ENCODE results near the gene MDFI.
"Not testable (repeated sequence)": the region's sequence is repeated elsewhere in the genome, so short reads cannot be mapped to it uniquely, and the experiment has no call there.

MDFI gene

GRCh38 chr6:41602864-41603608 is 35.2 kb upstream of the MDFI start:
- peak; percentile 75 for DNase-seq

DNA sequence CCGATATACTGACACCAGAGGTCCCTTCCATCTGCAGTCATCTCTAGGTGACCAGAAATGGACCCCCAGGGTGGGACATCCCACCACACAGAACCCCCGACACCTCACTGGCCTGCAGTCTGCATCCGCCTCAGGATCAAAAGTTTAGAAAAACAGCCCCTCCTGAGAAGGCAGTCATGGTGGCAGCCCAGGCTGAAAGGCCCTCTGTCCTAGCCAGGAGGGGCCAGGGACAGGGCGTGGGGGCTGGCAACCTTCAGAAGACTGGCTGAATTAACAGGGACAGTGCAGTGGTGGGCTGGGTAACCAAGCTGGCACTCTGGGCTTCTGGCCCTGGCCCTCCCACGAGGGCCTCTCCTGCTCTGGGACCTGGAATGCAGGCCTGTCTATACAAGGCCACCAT is 34.3 kb upstream of the MDFI start:
- no peak for DNase-seq

- no peak for DNase-seq
These were observed 32.6 kb upstream of the MDFI start for GRCh38 chr6:41605649-41606048.

GRCh38 chr6:41607036-41607435 is 31.2 kb upstream of the MDFI start:
- no peak for DNase-seq

DNA sequence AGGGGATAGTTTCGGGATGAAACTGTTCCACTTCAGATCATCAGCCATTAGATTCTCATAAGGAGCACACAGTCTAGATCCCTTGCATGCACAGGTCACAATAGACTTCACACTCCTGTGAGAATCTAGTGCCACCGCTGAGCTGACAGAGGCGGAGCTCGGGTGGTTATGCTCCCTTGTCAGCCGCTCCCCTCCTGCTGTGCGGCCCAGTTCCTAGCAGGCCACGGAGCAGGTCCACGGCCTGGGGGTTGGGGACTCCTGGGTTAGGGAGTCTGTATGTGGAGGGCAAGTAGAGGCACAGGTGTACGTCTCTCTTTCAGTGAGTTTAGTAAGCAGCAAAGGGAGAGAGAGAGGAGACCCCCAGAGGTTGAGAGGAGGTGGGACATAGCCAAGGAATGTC is 30.5 kb upstream of the MDFI start:
- DNase-seq = no peak

- no peak for DNase-seq
These were observed 29.7 kb upstream of the MDFI start for GRCh38 chr6:41608443-41609151.

DNA sequence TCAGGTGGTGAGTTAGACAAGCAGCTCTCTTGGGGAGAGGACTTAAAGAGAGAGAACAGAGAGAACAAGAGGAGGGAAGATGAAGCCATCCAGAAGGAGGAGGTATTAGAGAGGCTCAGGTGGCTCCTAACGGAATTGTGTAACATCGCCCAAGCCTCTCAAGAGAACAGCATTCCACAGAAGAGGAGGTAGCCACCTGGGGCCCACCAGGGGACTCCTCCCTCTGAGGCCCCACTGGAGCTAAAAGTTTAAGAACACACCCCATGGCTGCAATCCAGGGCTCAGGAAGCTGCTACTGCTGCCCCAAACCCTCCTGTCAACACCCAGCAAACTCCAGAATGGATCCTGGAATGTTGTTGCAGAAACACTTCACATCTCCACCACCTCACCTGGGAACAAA is 23.6 kb upstream of the MDFI start:
- no peak for DNase-seq

DNA sequence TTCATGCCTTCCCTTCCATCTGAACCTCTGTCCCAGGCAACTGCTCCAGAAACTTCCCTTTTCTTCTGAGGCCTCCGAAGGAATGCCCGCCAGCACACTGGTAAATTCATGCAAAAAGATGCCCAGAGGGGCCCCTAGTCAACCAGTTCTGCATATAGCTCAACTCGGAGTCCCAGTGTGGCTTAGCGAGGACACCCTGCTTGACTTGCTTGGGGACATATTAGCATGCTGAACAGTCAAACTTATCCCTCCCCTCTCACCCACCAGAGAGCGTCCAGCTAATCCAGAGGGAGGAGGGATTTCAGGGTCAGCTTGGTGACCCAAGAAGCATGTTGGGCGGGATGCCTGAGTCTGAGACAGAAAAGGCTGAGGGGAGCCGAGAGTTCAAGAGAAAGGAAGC is 23.0 kb upstream of the MDFI start:
- DNase-seq = no peak

- no peak for DNase-seq
These were observed 19.7 kb upstream of the MDFI start for GRCh38 chr6:41618598-41618997.

- not testable (repeated sequence) for DNase-seq
These were observed 19.1 kb upstream of the MDFI start for GRCh38 chr6:41619193-41619592.

- DNase-seq = no peak
These were observed 16.9 kb upstream of the MDFI start for GRCh38 chr6:41621367-41621766.

DNA sequence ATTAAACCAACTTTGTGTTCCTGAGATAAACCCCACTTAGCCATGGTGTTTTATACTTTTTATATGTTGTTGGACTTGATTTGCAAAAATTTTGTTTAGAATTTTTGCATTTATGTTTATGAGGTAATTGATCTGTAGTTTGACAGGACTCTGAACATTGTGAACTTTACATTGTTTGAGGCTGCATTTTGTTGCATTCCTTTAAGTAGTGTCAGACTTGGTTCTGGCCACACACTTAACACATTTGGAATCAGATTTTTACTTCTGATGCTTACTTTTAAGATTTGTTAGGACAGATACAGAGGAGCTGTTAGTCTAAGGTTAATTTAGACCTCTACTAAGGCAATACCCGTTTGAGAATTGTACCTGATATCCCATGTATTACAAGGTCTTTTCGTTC is 16.5 kb upstream of the MDFI start:
- DNase-seq = no peak

DNA sequence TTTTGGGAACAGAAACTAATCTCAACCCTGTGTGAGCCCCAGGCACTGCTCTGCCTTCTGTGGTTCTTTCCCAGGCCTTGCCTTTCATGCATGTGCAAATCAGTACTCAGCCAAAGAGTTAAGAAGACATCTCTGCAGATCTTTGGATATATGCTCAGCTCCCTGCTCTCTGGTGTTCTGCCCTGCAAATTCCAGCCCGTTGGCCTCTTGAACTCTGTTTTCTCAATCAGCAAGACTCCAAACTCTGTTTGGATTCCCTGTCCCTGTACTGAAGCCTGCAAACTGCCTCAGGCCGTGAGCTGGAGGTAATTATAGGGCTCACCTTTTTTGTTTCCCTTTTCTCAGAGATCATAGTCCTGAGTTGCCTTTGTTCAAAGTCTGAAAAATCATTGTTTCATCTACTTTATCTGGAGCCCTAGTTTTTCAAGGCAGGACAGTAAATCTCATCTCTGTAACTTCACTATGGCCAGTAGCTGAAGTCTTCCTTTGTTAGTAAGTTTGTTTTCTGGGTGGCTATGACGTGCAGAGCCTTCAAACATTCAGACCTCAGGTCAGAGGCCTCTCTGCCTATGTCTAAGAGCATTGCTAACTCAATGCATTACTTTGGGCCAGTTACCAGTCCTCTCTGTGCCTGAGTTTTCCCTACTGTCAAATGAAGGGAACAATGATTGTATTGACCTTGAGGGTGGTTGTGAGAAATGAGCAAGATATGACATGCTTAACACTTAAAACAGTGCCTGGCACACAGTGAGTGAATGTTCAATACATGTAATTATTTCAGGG is 15.9 kb upstream of the MDFI start:
- no peak for DNase-seq

- DNase-seq = no peak
These were observed 14.9 kb upstream of the MDFI start for GRCh38 chr6:41623330-41623729.

DNA sequence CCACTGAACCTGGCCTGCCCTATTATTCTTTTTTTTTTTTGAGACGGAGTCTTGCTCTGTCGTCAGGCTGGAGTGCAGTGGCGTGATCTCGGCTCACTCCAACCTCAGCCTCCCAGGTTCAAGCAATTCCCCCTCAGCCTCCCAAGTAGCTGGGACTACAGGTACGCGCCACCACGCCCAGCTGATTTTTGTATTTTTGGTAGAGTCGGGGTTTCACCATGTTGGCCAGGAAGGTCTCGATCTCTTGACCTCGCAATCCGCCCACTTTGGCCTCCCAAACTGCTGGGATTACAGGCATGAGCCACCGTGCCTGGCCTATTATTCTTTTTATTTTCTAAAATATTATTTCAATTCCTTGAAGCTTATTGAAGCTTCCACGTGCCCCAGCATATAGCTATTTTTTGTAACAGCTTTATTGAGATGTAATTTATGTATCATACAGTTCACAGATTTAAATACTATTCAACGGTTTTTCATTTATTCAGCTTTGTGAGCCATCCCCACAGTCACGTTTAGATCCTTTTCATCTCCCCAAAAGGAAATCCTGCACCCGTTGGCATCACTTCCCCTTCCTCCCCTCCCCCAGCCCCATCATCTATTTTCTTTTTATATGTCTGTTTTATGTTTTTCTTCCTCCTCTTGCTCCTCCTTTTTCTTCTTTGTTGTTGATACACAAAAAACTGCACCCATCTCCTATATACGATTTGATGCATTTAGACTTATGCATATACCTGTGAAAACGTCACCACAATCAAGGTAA is 13.5 kb upstream of the MDFI start:
- DNase-seq = no peak

GRCh38 chr6:41625442-41625841 is 12.8 kb upstream of the MDFI start:
- DNase-seq = no peak

- DNase-seq = no peak
These were observed 12.2 kb upstream of the MDFI start for GRCh38 chr6:41626022-41626421.

DNA sequence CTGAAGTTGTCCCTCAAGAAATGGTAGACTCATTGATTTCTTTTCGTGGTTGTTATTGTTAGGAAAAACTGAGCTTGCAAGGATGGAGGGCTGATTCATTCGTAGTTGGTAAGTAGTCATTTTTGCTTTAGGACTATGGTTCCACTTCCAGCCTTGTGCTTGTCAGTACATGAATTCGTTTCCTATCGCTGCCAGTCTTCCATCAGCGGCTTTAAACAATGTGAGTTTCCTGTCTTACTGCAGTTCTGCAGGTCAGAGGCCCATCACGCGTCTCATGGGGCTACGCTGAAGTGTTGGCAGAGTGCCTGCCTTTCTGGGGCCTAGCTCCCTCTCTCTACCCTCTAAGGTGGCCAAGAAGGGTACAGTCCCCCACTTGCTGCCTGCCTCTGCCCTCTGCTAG is 11.4 kb upstream of the MDFI start:
- no peak for DNase-seq

DNA sequence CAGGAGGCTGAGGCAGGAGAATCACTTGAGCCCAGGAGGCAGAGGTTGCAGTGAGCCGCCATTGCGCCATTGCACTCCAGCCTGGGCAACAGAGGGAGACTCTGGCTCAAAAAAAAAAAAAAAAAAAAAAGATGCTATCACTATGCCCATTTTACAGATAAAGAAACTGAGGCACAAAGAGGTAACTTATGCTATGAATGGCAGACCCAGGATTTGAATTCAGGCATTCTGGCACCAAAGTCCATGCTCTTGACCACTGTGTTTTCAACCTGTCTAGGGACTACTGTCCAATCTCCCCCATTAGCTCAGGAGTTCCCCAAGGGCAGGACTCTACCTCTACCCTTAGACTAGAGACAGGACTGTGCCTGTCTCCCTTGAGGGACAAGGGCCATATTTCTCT is 9.1 kb upstream of the MDFI start:
- no peak for DNase-seq

- no peak for DNase-seq
These were observed 8.2 kb upstream of the MDFI start for GRCh38 chr6:41630069-41630468.

DNA sequence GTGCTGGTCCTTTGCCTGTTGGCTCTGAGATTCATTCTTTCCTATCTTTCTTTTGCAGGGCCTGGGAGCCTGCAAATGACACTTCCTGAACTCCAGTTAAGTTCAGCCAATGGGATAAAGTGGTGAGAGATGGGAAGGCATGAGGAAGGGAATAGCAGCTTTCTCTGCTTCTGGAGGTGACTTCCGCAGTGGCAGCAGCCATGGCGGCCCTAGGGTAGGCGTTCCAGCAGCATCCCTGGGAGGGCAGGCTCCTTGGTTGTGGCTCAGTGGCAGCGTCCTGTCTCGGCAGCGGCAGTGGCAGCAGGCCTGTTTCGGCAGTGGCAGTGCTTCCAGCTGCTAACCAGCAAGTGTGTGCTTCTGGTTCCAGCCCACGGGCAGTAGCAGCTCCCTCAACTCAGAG is 7.3 kb upstream of the MDFI start:
- DNase-seq = no peak

DNA sequence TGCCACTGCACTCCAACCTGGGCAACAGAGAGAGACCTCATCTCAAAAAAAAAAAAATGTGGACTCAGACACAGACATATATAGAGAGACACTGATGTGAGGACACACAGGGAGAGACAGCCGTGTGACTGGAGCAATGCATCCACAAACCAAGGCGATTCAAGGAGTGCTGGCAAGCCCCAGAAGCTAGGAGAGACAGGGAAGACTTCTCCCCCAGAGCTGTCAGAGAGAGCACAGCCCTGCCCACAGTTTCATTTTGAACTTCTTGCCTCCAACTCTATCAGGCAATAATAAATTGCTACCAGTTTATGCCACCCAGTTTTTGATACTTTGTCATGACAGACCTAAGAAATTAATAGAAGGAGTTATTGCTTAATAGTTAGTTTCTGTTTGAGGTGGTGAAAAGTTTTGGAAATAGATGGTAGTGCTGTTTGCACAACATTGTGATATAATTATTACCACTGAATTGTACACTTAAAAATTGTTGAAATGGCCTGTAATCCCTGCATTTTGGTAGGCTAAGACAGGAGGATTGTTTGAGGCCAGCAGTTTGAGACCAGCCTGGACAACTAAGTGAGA is 5.1 kb upstream of the MDFI start:
- DNase-seq = no peak

DNA sequence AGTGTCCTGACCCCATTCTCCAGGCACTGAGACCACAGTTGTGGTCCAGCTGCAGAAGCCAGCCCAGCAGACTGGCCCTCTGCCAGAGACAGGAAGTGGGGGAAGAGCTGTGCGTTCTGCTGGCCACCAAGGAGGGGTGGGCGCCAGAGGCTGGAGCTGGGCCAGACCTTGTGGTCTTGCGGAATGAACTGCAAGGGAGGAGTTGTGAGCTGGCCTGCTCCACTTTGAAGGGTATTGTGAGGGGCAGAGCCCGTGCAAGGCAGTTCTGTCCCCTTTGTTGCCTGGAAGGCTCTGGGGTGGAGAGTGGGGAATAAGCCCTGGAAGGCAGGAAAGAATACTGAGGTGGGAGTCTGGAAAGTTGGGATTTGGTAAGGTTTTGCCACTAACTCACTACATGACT is 3.6 kb upstream of the MDFI start:
- no peak for DNase-seq

Data from CD4-positive, alpha-beta T cell treated with Interleukin-4 for 4 hours (primary cell).